Thoracic aorta (tissue), 2 donors: ENCODE data around the gene CPNE4. TPM values are rescaled to one million over a fixed set of nuclear protein-coding genes. Genes with fewer than 3 reads are reported as not detected.

Source experiments
- ATAC-seq: fragments of 150-250 bp; one replicate; pipeline ENCODE4 v1.8.0; 2017; ENCODE audit warnings: low read depth; ENCODE audit not compliant: insufficient number of reproducible peaks, low FRiP score
- DNase-seq: peaks from one replicate; pipeline ENCODE4 v3.0.0-alpha.2; 2020; ENCODE audit warnings: low spot score
- H3K27ac ChIP-seq, 2 donors: fragments of 200-600 bp; sonication (generic); 1 replicate in 1 of 2; 2 replicates in 1 of 2; pipeline ENCODE4 v1.5.1; 2016; ENCODE audit warnings: mild to moderate bottlenecking in 2 of 2, moderate library complexity in 2 of 2
- H3K27me3 ChIP-seq: fragments of 200-600 bp; sonication (generic); replicated peaks from 2 replicates; pipeline ENCODE4 v1.6.0; 2016; ENCODE audit warnings: mild to moderate bottlenecking; ENCODE audit not compliant: insufficient read depth
- H3K36me3 ChIP-seq: fragments of 200-600 bp; sonication (generic); one replicate; pipeline ENCODE4 v1.5.1; 2016
- H3K4me1 ChIP-seq, 2 donors: fragments of 200-600 bp; sonication (generic); 1 replicate in 1 of 2; 2 replicates in 1 of 2; pipeline versions ENCODE4 v1.5.1 to v1.6.0; 2016; ENCODE audit warnings: low read depth in 2 of 2, mild to moderate bottlenecking in 1 of 2; ENCODE audit not compliant: control insufficient read depth in 1 of 2
- H3K4me3 ChIP-seq: fragments of 200-600 bp; sonication (generic); 2 replicates; pipeline ENCODE4 v1.5.1; 2016; ENCODE audit warnings: mild to moderate bottlenecking
- H3K9me3 ChIP-seq: fragments of 200-600 bp; sonication (generic); 2 replicates; pipeline ENCODE4 v1.5.1; 2016
- CTCF ChIP-seq: fragments of 200-600 bp; sonication (generic); IDR thresholded peaks from one replicate; pipeline ENCODE4 v1.5.1; 2019; ENCODE audit warnings: antibody characterized with exemption
- total RNA-seq, 2 donors: library from RNA; depleted of rRNA; stranded (reverse); fragments of >200 nt; gene quantifications; one replicate each; pipeline versions ENCODE4 v1.1.0 to v1.2.3, GENCODE V29; 2016

CPNE4 gene
- total RNA-seq, 2 donors from 2014 or later = 0.54 to 4.9 TPM

GRCh38 chr3:131735544-131735943 is 299.3 kb downstream of the CPNE4 start:
- Histone ChIP-seq H3K9me3 (no peaks in the 10 kb centered on the region), H3K4me1 (no peaks in the 10 kb centered on the region), H3K4me3 (no peak overlapping the region), H3K36me3 (no peaks in the 10 kb centered on the region), H3K27ac (no peak overlapping the region), H3K27me3 (no peaks in the 10 kb centered on the region)
- no peak for ATAC-seq
- no peak for TF ChIP-seq CTCF
- no peak for DNase-seq

- TF ChIP-seq CTCF = no peak
- no peaks in the 10 kb centered on the region for H3K9me3 ChIP-seq
- H3K27me3 ChIP-seq = no peaks in the 10 kb centered on the region
- ATAC-seq (no peak), DNase-seq (no peak)
- H3K4me1 ChIP-seq = no peaks in the 10 kb centered on the region
- H3K4me3 ChIP-seq = no peak overlapping the region
- no peaks in the 10 kb centered on the region for H3K36me3 ChIP-seq
- no peak overlapping the region for H3K27ac ChIP-seq
Observed at GRCh38 chr3:131735116-131735515, 299.7 kb downstream of the CPNE4 start.

GRCh38 chr3:131733086-131733841 is 301.6 kb downstream of the CPNE4 start:
- Histone ChIP-seq H3K27ac (no peak overlapping the region), H3K9me3 (no peaks in the 10 kb centered on the region), H3K36me3 (no peaks in the 10 kb centered on the region), H3K4me1 (no peaks in the 10 kb centered on the region), H3K27me3 (no peaks in the 10 kb centered on the region), H3K4me3 (no peak overlapping the region)
- ATAC-seq (no peak), DNase-seq (no peak)
- TF ChIP-seq CTCF = no peak

GRCh38 chr3:131731709-131732108 is 303.1 kb downstream of the CPNE4 start:
- ATAC-seq (no peak), DNase-seq (no peak)
- no peak overlapping the region for H3K4me3 ChIP-seq
- no peaks in the 10 kb centered on the region for H3K4me1 ChIP-seq
- H3K36me3 ChIP-seq = no peaks in the 10 kb centered on the region
- H3K9me3 ChIP-seq = no peaks in the 10 kb centered on the region
- no peak overlapping the region for H3K27ac ChIP-seq
- no peaks in the 10 kb centered on the region for H3K27me3 ChIP-seq
- TF ChIP-seq CTCF = no peak

GRCh38 chr3:131730581-131730980 is 304.2 kb downstream of the CPNE4 start:
- no peak overlapping the region for H3K27ac ChIP-seq
- ATAC-seq (no peak), DNase-seq (no peak)
- H3K4me1 ChIP-seq = no peaks in the 10 kb centered on the region
- no peak overlapping the region for H3K4me3 ChIP-seq
- TF ChIP-seq CTCF = no peak
- H3K27me3 ChIP-seq = no peaks in the 10 kb centered on the region
- no peaks in the 10 kb centered on the region for H3K9me3 ChIP-seq
- H3K36me3 ChIP-seq = no peaks in the 10 kb centered on the region
